MCF 10A (cell line): ENCODE measurements around the gene AJM1. TPM values are rescaled to one million over a fixed set of nuclear protein-coding genes. Genes with fewer than 3 reads are reported as not detected.

Experiments used
- BruUV-seq: library from RNA; stranded (reverse); fragments of 400-500 nt; replicated peaks from 2 replicates; lab custom pipeline; 2021; lab: Mats Ljungman, UMichigan
- CTCF ChIA-PET: fragments of 300-600 bp; sonication (Branson Sonifier 250); formaldehyde crosslinking; extraction: SDS; loops from one replicate; lab custom pipeline; 2021; ENCODE audit warnings: antibody characterized with exemption, inconsistent platforms; lab: Yijun Ruan, JAX
- POLR2A ChIA-PET: fragments of 300-600, 350-650 bp; sonication (Branson Sonifier 250); formaldehyde crosslinking; extraction: SDS; loops from one replicate; lab custom pipeline; 2020; ENCODE audit warnings: antibody characterized with exemption, inconsistent platforms; lab: Yijun Ruan, JAX
- DNase-seq: peaks from one replicate; pipeline ENCODE4 v3.0.0-alpha.2; 2018; ENCODE audit not compliant: unreplicated experiment
- H3K27ac Mint-ChIP-seq: one replicate; pipeline ENCODE4 v1.8.0; 2022; ENCODE audit warnings: mild to moderate bottlenecking, low read depth, mixed read lengths; ENCODE audit not compliant: unreplicated experiment
- H3K27me3 Mint-ChIP-seq: one replicate; pipeline ENCODE4 v1.8.0; 2022; ENCODE audit warnings: mixed read lengths; ENCODE audit not compliant: insufficient read depth, unreplicated experiment
- H3K36me3 Mint-ChIP-seq: one replicate; pipeline ENCODE4 v1.8.0; 2022; ENCODE audit warnings: mild to moderate bottlenecking, moderate library complexity, mixed read lengths; ENCODE audit not compliant: insufficient read depth, unreplicated experiment
- H3K4me1 Mint-ChIP-seq: one replicate; pipeline ENCODE4 v1.8.0; 2022; ENCODE audit warnings: mixed read lengths; ENCODE audit not compliant: insufficient read depth, unreplicated experiment
- H3K4me3 Mint-ChIP-seq: one replicate; pipeline ENCODE4 v1.8.0; 2022; ENCODE audit warnings: mild to moderate bottlenecking, moderate library complexity, mixed read lengths; ENCODE audit not compliant: unreplicated experiment
- H3K9me3 Mint-ChIP-seq: one replicate; pipeline ENCODE4 v1.8.0; 2022; ENCODE audit warnings: mixed read lengths; ENCODE audit not compliant: unreplicated experiment
- intact Hi-C: fragments of 100-400 bp; cut with micrococcal nuclease; formaldehyde crosslinking; loops from 2 replicates; pipeline ENCODE4 v1.14.1; 2022
- total RNA-seq: library from RNA; stranded (reverse); gene quantifications from 2 replicates; pipeline ENCODE4 v1.2.3, GENCODE V29; 2022
- TF ChIP-seq, protein P1 (sequence below): fragments of 200-600 bp; IDR thresholded peaks from one replicate; pipeline ENCODE4 v1.8.0; 2022; ENCODE audit warnings: antibody characterized with exemption, mild to moderate bottlenecking; ENCODE audit not compliant: unreplicated experiment

The AJM1 gene
- total RNA-seq, 1 experiment from 2014 or later = 5.7 TPM

DNA sequence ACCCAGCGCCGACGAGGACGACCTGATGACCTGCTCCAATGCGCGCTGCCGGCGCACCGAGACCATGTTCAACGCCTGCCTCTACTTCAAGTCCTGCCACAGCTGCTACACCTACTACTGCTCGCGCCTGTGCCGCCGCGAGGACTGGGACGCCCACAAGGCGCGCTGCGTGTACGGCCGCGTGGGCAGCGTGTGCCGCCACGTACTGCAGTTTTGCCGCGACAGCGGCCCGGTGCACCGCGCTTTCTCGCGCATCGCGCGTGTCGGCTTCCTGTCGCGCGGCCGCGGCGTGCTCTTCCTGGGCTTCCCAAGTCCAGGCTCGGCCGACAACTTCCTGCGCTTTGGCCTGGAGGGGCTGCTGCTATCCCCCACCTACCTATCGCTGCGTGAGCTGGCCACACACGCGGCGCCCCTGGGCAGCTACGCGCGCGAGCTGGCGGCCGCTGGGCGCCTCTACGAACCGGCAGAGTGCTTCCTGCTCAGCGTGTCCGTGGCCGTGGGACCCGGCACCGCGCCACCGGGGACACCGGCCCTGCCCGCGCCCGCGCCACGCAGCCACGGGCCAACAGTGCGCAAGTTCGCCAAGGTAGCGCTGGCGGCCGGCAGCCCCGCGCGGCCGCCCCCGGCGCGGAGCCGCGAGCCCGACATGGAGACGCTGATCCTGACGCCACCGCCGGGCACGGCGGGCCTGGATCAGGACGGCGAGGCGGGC, 4.3 kb downstream of the AJM1 start:
- Mint-ChIP-seq H3K4me3 (no peak overlapping the region), H3K9me3 (no peaks in the 10 kb centered on the region), H3K27me3 (no peaks in the 10 kb centered on the region), H3K36me3 (peaks cover 45% of the 10 kb centered on the region), H3K27ac (no peak overlapping the region), H3K4me1 (no peaks in the 10 kb centered on the region)
- ChIA-PET POLR2A (interaction anchor here (0.6 to 2.6 kb wide), 3 partner anchors 29 to 394 kb away, joined by 3 to 25 read pairs (median 3); partner anchors contain the start of genes RABL6 and TUBB4B), CTCF (interaction anchor here (0.6 kb wide), 1 partner anchor 35 kb away, joined by 3 read pairs; no protein-coding TSS in a partner anchor)
- BruUV-seq = no TSS peak
- TF ChIP-seq, protein P1, sequence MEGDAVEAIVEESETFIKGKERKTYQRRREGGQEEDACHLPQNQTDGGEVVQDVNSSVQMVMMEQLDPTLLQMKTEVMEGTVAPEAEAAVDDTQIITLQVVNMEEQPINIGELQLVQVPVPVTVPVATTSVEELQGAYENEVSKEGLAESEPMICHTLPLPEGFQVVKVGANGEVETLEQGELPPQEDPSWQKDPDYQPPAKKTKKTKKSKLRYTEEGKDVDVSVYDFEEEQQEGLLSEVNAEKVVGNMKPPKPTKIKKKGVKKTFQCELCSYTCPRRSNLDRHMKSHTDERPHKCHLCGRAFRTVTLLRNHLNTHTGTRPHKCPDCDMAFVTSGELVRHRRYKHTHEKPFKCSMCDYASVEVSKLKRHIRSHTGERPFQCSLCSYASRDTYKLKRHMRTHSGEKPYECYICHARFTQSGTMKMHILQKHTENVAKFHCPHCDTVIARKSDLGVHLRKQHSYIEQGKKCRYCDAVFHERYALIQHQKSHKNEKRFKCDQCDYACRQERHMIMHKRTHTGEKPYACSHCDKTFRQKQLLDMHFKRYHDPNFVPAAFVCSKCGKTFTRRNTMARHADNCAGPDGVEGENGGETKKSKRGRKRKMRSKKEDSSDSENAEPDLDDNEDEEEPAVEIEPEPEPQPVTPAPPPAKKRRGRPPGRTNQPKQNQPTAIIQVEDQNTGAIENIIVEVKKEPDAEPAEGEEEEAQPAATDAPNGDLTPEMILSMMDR = no peak
- no peak for DNase-seq
- intact Hi-C loops = loop anchor here (10.0 kb wide), 1 partner anchor 98 kb away; the partner anchor contains the start of genes C8G and FBXW5

DNA sequence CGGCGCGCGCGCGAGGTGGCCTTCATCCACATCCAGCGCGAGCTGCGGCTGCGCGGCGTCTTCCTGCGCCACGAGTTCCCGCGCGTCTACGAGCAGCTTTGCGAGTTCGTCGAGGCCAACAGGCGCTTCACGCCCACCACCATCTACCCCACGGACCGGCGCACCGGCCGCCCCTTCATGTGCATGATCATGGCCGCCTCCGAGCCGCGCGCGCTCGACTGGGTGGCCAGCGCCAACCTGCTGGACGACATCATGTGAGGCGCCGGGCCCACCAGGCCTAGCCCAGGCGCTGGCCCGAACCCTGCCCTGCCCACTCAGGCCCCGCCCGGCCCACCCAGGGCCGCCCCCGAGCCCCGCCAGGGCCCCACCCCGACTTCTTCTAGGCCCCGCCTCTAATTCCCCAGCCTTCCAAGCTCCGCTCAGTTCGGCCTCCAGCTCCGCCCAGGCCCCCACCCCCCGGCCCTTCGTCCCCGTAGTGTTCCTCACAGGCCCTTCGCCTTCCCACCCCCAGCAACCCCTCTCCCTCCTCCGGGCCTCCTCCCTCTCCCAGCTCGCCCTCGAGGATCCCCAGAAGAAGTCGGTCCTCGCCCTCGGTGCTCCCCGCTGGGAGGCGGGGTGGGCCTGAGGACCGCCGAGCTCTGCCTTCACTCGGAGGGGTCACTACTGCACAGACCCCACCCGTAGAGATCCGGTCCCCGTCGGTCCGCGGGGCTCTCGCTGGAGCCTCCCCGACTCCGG, 5.0 kb downstream of the AJM1 start:
- Mint-ChIP-seq H3K36me3 (peaks cover 37% of the 10 kb centered on the region), H3K27me3 (no peaks in the 10 kb centered on the region), H3K9me3 (no peaks in the 10 kb centered on the region), H3K27ac (peak overlapping the region; percentile 89), H3K4me1 (no peaks in the 10 kb centered on the region), H3K4me3 (peak overlapping the region; percentile 96)
- ChIA-PET POLR2A (interaction anchor here (0.6 to 2.6 kb wide), 11 partner anchors 13 to 394 kb away, joined by 3 to 25 read pairs (median 5); partner anchors contain the start of genes EDF1, RABL6, TMEM141 and TUBB4B), CTCF (interaction anchor here (0.9 to 1.6 kb wide), 3 partner anchors 35 to 188 kb away, joined by 3 to 4 read pairs (median 3); no protein-coding TSS in a partner anchor)
- peak; percentile 43 for DNase-seq
- intact Hi-C loops = loop anchor here (10.0 kb wide), 1 partner anchor 98 kb away; the partner anchor contains the start of genes C8G and FBXW5
- TF ChIP-seq, protein P1 = no peak
- BruUV-seq = no TSS peak

DNA sequence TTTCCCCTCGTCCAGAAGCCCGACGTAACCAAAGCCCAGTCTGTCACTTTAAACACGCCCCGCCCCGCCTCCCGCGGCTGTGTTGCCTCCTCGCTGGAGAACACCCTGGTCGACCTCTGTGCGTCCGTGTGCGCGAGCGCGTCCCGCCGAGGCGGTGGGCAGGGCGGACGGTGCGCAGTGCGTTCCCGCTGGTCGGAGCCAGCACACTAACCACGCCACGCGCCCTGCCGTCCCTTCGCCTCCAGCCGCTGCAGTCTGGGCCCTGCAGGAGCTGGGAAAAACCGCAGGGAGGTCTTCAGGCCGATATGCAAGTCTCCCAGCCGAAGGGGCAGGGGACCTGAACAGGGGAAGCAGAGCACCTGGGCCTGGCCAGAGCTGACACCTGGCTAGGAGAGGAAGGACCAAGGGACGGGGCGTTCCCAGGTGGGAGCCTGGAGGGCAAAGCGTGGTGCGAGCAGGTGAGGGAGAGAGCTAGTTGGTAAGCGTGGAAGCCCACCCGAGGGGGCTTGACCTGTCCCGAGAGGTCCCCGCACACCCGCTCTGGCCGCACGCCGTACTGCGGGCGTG, 5.6 kb downstream of the AJM1 start:
- Mint-ChIP-seq H3K4me3 (peak overlapping the region; percentile 96), H3K36me3 (peaks cover 35% of the 10 kb centered on the region), H3K27me3 (no peaks in the 10 kb centered on the region), H3K9me3 (no peaks in the 10 kb centered on the region), H3K4me1 (no peaks in the 10 kb centered on the region), H3K27ac (peak overlapping the region; percentile 89)
- TF ChIP-seq, protein P1 = no peak
- CTCF ChIA-PET = interaction anchor here (0.9 to 1.6 kb wide), 5 partner anchors 35 to 187 kb away, joined by 3 to 4 read pairs (median 3); no protein-coding TSS in a partner anchor
- no TSS peak for BruUV-seq
- intact Hi-C loops = loop anchor here (10.0 kb wide), 1 partner anchor 97 kb away; the partner anchor contains the start of genes C8G and FBXW5
- peak; percentile 92 for DNase-seq
- POLR2A ChIA-PET = interaction anchor here (0.6 to 2.6 kb wide), 19 partner anchors 8 to 562 kb away, joined by 3 to 25 read pairs (median 4); partner anchors contain the start of genes EDF1, FBXW5, RABL6 and TMEM141
